COLO829 (cell line): ENCODE data around the gene PDK1.

ENCODE experiments used
- DNase-seq: peaks from one replicate; pipeline ENCODE4 v3.0.0; 2012; ENCODE audit warnings: low spot score

PDK1 gene

DNA sequence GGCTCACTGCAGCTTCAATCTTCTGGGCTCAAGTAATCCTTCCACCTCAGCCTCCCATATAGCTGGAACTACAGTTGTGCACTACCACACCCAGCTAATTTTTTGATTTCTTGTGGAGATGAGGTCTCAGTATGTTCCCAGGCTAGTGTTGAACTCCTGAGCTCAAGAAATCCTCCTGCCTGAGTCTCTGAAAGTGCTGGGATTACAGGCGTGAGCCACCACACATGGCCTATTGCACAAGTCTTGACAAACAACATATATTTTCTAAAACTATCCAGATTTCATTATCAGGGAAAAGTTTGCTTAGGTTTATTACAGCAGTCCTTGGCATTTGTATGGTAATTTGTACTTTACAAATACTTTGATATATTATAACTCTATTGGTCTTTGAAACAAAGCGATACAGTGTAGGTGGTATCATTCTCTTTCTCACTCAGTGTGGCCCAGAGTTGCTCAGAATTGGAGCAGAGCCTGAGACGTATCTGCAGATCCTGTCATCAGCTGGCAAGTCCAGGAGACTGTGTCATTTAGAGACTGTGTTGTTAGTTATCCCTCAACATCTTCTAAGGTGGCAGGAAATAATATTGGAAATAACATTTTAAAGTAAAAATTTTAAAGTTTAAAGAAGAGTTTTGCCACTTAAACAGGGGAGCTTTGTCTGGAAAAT lies 41.4 kb downstream of the PDK1 start:
- no peak for DNase-seq

DNA sequence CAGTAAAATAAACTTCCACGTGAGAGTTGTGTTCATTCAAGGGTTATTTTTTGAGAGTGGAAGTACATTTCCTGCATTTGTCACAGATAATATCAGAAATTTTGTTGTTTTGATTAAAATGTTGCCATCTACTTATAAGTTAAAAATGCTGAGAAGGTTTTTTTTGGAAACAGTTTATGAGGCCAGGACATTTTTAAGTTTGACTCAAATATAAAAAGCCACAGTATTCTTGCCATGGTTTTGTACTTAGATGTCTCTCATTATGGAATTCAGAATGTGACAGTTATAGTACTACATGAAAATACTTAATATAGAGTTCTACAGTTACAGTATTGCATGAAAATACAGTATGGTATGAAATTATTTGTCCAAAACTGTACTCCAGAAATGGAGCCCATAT lies 44.1 kb downstream of the PDK1 start:
- no peak for DNase-seq

DNA sequence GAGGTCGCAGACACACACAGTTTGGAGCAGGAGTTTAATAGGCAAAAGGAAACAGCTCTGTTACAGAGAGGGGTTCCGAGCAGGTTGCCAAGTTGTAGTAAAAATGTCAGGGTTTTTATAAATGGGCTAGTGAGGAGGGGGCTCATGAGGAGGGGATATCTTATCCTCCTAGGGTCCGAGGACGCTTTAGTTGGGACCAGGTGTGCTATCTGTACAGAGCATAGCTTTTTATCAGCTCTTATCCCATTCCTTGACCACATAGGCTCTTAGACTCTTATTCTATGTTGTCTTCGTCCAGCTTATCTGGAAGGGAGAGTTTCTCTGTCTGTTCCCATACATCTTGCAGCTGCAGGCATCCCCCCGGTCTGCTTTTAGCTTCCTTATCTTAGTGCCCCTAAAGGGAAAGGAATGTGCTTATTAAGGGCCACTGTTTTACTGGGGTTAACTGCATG lies 44.7 kb downstream of the PDK1 start:
- DNase-seq: no peak

- no peak for DNase-seq
Measured at GRCh38 chr2:172606285-172606684, 50.4 kb downstream of the PDK1 start.

DNA sequence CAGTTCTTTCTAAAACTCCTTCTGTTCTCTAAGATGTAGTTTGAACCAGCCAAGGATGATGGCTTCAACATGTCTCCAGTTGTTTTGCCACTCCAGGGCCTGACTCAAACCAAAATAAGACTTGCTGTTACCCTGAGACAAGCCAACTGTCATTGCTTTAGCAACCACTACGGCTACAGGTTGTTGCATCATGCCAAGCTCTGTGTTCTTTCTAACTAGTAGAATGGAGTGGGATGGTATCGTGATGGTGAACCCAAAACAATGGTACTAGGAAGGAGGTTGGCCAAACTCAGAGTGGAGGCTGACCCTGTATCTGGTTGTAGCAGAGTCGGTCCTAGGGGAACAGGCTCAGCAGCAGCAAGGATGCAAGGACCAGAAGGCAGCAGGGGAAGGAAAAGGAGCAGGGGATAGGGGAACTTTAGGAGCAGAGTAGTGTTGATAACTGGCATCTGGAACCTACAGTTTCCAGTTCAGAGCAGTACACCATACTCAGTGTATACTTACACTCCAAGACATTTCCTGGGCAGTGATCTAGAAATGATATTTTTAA lies 51.6 kb downstream of the PDK1 start:
- no peak for DNase-seq

- DNase-seq: no peak
Measured at GRCh38 chr2:172609488-172609887, 53.6 kb downstream of the PDK1 start.

DNA sequence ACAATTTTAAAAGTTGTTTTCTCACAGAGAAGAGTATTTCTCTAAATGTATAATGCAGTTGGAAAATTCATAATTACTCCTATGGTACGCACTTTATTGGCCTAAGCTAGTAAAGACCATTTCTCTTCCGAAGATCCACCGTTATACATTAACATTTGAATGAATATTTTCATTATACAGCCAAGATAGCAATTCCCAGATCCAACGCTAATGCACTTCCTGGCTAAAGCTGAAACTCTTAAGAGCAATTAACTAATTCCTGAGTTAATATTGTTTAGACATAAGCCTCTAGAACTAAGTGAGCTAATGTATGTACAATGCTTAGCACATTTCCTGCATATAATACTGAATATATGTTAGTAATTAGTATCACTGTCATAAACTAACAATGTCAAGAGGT lies 56.2 kb downstream of the PDK1 start:
- DNase-seq: no peak

DNA sequence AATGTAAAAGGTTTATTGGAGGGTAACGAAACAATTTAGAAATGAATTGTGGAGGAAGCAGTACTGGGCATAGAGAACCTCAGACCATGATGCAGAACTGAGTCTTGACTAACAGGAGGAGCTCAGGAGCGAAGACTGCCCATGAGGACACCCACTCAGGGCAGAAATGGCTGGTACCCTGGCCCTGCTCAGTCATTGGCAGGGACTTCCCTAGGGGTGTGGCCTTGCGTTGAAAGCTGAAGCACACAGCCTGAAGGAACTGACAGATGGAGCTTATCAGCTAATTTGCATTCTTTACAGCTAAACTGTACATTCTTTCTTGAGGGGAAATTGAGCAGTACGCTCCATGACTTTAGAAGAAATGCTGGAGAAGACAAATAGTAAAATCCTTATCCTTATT lies 57.1 kb downstream of the PDK1 start:
- no peak for DNase-seq

GRCh38 chr2:172613615-172614231 lies 57.8 kb downstream of the PDK1 start:
- DNase-seq: no peak

- DNase-seq: no peak
Measured at GRCh38 chr2:172614932-172615331, 59.0 kb downstream of the PDK1 start.

GRCh38 chr2:172615727-172616261 lies 59.9 kb downstream of the PDK1 start:
- DNase-seq: no peak

DNA sequence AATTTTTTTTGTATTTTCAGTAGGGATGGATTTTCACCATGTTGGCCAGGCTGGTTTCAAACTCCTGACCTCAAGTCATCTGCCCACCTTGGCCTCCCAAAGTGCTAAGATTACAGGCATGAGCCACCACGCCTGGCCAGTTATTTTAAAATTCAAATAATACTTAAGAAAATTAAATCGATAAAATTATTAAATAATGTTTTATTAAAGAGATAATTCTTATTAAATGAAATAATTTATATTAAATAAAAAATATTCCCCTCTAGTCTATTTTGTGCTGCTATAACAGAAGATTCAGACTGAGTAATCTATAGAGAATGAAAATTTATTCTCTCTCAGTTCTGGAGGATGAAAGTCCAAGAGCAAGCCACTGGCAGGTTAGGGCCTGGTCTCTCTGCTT lies 61.2 kb downstream of the PDK1 start:
- DNase-seq: no peak

DNA sequence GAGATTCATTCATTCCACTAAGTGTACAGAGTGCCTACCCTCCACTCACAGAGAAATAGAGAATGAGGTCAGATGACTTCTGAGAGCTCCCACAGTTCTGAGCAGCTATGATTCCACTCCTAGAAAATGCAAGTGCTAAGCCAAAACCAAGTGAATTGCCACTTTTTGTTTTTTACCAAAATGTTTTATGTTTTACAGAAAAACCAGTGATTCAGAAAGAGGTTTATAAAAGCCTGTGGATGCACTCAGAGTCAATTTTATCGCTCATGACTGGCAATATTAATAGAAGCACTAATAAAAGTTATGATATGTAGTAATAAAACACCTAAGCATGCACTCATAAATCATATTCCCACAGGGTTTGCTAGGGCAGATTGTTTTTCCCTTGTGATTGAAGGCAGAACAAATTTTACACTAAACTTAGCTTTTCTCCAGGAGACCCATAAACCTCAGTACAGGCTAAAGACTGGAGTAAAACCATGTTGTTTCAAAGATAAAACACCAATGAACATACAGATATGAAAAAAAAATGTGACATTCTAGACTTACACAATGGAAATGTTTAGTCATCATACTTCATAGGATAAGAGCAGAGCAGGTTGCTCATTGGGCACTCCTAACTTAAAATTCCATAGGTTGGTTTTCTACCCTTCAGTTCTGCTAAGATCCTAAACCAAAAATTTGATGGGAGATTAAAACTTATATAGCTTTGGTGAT lies 67.5 kb downstream of the PDK1 start:
- DNase-seq: no peak

DNA sequence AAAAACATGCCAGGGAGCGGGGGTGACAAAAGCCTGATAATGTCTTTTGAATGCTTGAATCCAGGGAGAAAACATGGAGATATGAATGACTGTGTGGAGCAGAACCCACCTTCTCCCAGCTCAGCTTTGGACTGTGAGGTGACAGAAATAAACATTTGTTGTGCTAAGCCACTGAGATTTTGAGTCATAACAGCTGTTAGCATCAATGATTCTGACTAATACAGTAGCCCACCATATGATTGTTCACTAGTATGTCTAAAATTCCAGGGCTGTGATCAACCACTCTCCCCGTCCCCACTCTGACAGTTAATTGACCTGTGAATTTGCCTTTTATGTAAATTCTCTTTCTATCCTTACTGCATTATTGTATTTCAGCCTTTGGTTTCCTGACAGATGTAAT lies 69.1 kb downstream of the PDK1 start:
- DNase-seq: no peak

DNA sequence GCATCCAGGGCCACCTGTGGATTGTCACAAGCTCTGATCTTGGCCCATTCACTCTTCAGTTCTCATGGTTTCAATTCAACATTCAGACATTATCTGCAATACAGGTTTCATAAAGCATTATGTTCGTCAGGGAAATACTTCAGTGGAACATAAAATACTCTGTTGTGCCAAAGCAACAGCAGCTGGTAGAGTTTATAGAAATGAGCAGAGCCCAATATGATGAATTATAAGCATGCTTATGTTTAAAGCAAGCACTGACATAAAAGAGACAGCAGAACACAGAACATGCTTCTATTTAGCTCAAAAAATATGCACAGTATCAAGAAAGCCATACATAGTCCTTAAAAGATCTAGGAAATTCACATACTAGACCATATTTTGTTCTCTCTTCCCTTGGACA lies 71.3 kb downstream of the PDK1 start:
- DNase-seq: no peak

DNA sequence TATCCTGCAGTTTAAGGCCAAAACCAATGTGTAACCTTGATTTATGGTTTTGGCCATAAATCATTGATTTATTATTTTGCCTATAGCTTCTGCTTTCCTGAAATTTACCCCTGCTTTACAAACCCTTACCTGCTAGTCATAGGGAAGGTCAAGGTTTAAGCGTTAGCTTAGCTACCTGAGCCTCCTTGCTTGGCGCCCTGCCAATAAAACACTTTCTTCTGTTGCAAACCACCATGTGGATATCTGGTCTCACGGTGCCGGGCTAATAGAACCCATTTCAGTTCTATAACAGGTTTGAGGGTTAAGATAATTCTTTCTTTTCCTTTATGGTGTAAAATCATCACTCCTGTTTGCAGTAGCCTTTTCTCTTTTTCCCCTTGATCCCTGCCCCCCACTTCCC lies 72.2 kb downstream of the PDK1 start:
- DNase-seq: no peak

DNA sequence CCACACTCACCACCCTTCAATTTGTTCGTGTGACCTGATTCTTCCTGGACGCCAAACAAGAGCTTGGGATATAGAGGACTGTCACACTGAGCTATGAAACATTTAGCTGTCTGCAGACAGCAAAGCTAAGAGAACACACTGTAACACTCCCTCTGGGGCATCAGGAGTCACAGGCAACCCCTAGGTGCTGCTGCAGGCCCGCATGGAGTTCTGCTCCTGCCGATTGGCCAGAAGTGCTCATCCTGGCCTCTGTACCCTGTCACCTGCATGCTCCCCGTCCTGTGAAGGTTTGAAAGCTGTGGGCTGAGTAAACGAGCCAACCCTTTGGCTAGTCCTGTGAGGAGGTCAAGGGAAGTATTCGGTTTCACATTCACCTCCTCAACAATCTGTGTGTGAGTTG lies 73.7 kb downstream of the PDK1 start:
- DNase-seq: no peak

GRCh38 chr2:172630181-172630580 lies 74.3 kb downstream of the PDK1 start:
- DNase-seq: no peak

DNA sequence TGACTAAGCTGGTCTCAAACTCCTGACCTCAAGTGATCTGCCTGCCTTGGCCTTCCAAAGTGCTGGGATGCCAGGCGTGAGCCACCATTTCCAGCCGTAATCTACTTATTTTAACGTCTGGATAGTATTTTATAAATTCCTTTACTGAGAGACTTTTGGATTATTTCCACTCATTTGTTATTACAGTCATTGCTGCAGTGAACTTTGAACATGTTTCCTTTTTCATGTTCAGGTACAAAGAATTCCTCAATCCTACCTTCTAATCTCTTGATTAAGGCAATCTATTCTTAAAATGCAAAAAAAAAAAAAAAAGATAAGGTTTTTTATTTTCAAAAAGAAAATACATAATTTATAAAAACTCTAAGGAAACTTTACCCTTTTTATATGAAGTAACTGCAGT lies 78.6 kb downstream of the PDK1 start:
- no peak for DNase-seq

- no peak for DNase-seq
Measured at GRCh38 chr2:172635548-172635947, 79.7 kb downstream of the PDK1 start.

GRCh38 chr2:172639256-172639655 lies 83.4 kb downstream of the PDK1 start:
- DNase-seq: no peak

- DNase-seq: no peak
Measured at GRCh38 chr2:172639823-172640222, 83.9 kb downstream of the PDK1 start.

- DNase-seq: no peak
Measured at GRCh38 chr2:172640389-172640788, 84.5 kb downstream of the PDK1 start.
